SU-DHL-6 (cell line): Measurements from ENCODE around the gene TASL.

ENCODE experiments used
- CTCF ChIP-seq: fragments of 200-600 bp; sonication (generic); IDR thresholded peaks from one replicate; pipeline ENCODE4 v1.5.1; 2017; ENCODE audit warnings: antibody characterized with exemption, mild to moderate bottlenecking, low read length, moderate library complexity; ENCODE audit not compliant: insufficient read depth, poor library complexity, severe bottlenecking
- EZH2phosphoT487 ChIP-seq: fragments of 200-600 bp; sonication (generic), shearing (Covaris generic); conservative IDR thresholded peaks from 2 replicates; pipeline ENCODE4 v1.6.1; 2018; ENCODE audit warnings: mild to moderate bottlenecking, antibody characterized with exemption, low read length, moderate library complexity, mixed read lengths

DNA sequence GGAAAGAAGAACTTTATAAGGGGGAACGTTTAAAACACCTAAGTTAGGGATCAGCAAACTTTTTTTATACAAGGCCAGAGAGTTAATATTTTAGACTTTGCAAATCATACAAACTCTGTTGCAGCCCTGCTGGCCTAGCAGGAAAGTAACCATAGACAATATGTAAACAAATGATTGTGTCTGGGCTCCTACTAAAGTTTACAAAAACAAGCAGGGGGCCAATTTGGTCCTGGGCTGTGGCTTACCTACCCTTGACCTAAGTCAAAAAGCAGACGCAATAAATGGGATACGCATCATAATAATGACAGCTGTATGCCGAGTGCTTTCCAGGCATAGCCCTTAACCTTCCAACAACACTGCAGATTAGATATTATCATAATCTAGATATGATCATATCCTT lies 4.9 kb downstream of the TASL start:
- TF ChIP-seq EZH2phosphoT487 (no peak), CTCF (no peak)
